Head of caudate nucleus (tissue), 42 donors: ENCODE data around the gene TDRD9.
A peak's percentile ranks its signal among the peaks of the same experiment; 100 is the strongest.

Experiments
- DNase-seq, 42 donors: peaks; one replicate each; pipeline versions ENCODE4 v3.0.0 to v3.0.0-alpha.2; 2020 to 2021; ENCODE audit warnings: mixed read lengths in 7 of 42
- intact Hi-C: fragments of 100-400 bp; cut with DNase I; formaldehyde crosslinking; loops from one replicate; pipeline ENCODE4 v1.15.0; 2022

TDRD9 gene

DNA sequence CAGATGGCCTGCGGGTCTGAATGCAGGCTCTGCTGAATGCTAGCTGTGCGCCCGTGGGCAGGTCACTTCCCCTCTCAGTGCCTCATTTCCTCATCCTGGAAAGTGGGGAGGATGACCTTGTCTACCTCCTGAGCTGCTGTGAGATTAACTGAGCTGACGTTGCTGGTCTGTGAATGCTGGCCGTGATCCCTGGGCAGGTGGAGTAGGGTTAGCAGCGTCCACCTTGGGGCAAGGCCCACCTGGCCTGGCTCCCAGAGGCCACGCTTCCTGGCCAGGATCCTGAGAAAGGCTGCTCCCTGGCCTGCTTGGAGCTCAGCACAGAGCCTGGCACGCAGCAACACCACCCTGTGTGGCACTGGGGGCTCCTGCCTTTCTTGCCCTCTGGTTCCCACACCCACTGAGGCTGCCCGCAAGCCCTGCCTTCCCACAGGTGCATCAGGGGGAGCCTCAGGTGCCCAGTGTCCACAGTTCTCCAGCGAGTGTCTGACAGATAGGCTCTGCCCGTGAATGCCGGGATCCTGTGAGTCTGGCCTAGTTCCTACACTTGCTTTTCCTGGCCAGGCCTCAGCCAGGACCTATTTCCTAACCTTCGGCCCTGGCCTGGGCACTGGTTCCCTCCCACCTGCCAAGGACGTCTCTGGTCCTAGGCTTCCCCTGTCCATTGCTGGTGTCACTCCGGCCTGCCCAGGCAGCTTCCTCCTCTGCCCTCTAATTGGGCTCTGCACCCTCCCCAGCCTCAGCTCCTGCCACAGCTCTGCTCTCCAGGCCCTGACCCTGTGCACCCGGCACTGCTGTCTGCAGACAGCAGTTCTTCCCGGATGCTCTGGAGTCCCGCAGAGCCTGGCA lies 37.2 kb upstream of the TDRD9 start:
- no peak for DNase-seq
- intact Hi-C loops = no loop called here

DNA sequence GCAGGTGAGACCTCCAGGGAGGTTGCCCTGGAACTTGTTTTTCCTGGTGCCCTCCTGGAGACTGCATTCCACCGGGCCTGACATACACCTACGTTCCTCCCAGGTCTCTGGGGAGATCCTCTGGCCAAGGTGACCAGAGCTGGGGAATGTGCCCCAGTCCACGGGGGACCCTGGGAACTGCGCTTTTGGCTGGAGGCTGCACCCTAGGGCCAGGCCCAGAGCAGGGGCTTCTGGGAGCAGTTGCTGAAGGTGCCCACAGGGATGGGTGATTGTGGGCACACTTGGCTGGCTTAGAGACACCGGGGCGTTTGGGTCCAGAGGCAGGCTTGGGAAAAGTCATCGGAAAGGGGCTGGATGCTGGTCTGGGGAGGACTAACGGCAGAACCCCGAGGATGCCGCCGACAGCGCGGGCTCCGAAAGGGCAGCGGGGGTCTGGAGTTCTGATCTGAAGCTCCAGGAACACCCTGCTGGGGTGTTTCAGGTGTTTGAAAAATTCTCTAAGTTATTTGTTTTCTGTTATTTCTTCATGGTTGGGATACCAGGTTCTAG lies 36.5 kb upstream of the TDRD9 start:
- intact Hi-C loops = no loop called here
- no peak for DNase-seq

DNA sequence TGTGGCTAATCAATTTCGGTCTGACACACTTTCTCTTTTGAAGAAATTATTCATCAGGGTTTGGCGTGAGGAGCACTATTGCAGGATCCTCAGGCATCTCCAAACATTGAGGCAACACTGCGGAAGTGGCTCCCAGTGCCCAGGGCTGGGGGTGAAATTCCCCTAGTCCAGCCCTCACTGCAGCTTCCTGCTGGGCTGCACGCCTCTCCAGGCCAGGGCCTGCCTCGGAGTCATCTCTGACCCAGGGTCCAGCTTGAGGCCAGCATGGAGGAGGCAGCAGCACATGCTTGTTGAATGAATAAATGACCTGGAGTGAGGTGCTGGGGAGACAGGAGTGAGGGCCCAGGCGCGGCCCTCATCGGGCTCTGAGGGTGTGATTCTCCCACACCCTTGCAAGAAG lies 36.0 kb upstream of the TDRD9 start:
- DNase-seq = no peak

DNA sequence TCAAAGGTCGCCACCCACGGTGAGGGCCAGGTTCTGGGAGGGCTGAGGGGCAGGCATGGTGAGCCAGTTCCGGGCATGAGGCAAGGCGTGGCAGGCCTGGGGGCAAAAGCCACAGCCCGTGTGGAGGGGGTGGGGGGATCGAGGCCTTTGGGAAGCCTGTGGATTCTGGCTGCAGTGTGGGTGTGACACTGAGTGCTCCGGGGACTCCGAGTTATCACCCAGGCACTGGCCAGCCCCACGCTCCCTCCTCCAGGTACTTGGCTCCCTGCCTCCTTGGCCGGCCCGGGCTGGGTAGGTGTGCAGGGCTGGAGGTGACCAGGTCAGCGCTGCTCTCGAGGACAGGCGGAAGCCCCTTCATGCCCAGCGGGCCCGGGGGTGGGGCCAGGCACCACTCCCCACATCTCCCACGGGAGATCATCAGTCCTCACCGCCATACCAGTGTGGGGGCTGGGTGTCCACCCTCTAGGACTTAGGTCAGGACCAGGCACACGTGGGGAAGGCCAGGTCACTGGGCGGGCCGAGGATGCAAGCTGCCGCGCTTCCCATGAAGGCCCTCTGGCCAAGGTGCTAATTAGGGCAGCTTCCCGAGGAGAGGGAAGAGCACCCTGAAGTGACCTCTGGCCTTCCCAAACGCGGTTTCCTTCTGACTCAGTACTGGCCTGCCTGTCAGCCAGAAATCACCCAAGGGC lies 34.1 kb upstream of the TDRD9 start:
- no peak for DNase-seq
- intact Hi-C loops = no loop called here

More for the DNA sequence above, 36.0 kb upstream of the TDRD9 start:
- intact Hi-C loops = no loop called here

DNA sequence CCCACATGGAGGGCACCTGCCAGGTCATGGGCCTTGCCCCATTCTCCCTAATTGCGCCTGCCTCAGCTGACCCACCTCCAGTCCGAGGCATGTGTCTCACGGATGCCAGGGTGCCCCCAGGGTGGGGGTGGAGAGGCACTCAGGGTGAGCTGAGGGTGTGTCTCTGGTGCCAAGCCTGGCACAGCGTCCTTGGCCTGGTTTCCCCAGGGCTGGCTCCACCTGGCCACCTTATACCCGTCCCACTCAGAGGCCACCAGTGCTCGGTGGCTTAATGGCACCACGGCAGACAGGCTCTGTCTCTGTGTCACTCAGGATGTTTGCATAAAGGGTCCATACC lies 33.6 kb upstream of the TDRD9 start:
- no peak for DNase-seq
- intact Hi-C loops = no loop called here

DNA sequence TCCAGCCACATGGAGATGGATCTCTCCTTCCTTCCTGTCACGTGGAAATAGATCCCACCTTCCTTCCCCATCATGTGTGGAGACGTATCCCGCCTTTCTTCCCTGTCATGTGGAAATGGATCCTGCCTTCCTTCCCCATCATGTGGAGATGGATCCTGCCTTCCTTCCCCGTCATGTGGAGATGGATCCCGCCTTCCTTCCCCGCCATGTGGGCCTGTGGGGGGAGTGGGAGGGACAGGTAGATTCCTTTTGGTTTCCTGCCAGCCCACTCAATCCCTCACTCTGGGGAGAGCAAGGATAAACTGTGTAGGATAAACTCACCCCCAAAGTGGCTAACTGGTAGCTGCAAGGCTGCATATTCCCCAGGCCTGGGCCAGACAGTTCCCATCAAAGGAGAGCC lies 31.7 kb upstream of the TDRD9 start:
- no peak for DNase-seq
- intact Hi-C loops = no loop called here

DNA sequence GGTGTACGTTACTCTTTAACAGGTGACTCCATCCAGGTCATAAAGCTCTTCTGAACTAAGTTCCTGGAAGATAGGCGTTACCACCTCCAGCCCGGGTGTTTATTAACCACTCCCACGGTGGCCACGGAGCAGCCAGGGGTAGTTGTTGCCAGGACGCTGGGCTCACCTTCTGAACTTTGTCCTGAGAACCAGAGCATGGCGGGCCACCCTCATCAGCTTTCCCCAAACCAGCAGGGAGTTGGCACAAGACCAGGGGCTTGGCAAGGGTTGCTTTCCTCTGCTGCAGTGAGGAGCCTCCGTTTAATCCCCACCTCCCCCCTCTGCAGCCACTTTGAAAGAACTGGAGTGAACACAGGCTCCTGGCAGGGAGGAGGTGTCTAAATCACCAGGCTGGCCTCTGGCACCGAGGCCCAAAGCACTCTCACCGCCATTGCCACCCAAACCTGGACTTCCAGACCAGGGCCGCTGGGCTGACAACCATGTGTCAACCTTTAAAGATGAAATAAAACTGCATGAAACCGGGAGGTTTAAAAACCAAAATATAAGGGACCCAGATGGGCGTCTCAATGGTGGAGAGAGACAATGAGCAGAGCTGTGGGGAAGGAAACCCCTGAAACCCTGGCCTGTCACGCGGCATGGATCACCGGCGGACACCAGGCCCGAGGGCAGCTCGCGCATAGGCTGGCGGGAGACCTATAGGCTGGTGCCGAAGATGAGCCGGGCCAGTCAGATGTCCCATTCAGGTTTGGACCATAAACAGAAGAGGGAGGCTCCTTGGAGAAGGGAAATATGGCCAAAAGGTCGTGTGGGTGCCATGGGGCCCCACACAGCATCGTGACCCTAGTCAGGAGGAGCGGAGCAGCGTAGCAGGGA lies 30.9 kb upstream of the TDRD9 start:
- no peak for DNase-seq
- intact Hi-C loops = no loop called here

DNA sequence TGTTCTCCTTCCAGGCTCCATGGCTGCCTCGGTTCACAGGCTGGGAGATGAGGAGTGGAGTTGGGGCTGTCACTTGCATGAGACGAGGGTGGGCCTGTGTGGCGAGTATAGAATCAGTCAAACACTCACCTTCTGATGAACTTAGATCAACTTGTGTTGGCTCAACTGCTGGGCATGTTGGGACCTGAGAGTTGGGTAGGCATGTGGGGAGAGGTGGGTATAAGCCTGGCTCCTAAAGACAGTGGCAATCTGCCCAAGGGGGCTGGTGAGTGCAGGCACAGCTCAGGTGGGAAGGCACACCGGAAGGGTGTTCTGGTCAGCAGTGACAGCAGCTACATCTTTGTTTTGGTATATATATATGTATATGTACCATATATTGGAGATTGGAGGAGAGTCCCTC lies 30.1 kb upstream of the TDRD9 start:
- DNase-seq = no peak
- intact Hi-C loops = no loop called here

DNA sequence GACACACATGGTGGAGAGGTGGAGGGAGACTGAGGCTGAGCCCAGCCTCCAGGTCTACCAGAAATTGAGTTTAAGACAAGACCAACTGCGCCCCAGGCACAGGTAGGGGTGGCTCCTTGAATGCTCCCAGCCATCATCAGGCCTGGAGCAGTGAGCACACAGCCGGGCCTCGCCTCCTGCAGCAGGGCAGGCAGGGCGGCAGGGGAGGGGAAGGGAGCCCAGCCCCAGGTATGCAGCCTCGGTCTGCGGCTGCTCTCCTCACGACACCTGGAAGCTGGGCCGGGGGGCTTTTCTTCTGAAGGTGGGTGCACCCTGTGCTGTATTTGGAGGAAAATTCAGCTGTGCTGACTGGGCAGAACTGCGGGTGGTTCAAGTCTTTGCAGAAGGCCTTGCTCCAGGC lies 29.5 kb upstream of the TDRD9 start:
- intact Hi-C loops = no loop called here
- no peak for DNase-seq

DNA sequence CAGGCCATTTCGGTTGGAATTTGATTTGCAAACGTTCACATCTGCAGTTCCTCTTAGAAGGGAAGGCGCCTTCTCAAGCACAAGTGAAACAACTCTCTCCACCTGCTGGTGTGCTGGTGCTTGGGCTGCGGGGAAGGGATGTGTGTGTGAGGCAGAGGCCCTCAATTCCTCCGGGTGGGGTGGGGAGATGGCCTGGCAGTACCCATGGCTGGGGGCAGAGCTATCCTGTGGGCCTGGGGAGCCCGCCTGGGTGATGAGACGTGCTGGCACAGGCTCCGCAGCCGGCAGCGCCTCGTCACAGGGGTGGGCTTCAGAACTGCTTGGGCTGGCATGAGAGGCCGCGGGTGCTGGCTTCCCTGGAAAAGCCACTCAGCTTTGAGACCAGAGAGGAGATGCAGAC lies 28.9 kb upstream of the TDRD9 start:
- intact Hi-C loops = no loop called here
- no peak for DNase-seq

DNA sequence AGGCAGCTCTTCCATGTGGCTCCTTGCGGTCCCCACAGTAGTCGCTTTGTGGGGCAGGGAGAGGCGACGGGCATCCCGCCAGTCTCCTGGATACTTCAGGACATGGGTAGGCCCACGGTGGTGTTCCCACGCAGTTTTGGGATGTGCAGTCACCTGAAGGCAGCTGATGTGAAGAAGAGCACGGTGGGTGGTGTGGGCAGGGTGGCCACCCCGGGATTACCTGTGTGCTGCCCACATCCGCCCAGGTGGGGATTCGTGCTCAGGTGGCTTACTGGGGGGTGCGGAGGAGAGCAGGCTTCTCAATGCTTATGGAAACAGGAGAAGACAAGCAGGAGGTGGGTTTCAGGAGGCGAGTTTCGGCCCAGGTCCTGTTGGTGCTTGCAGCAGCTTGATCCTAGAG lies 28.4 kb upstream of the TDRD9 start:
- intact Hi-C loops = no loop called here
- DNase-seq = no peak

DNA sequence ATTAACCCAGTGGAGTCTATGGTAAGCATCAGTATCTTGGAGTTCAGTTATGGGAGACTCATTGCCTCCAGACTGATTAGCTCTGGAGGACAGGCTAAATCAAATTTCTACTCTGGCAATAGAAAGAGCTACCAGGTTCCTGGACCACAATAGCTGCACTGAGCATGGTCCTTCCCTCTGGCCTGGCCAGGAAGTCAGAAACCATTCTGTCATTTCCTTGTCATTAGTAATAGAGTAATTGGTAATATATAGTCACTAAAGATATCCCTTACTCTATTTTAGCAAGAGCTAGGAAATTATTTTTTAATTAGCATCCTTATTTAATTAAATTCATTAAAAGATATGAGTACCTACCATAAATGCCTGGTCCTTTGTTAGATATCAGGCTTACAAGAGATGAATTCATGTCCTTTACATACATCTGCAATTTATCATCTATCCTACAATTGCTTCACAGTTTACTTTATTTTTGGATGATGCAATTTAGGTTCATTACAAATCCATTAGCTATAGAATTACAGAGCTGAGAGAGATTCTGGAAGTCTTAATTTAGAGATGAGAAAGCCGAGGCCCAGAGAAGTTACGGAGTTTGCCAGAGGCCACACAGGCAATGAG lies 23.7 kb upstream of the TDRD9 start:
- intact Hi-C loops = no loop called here
- no peak for DNase-seq

DNA sequence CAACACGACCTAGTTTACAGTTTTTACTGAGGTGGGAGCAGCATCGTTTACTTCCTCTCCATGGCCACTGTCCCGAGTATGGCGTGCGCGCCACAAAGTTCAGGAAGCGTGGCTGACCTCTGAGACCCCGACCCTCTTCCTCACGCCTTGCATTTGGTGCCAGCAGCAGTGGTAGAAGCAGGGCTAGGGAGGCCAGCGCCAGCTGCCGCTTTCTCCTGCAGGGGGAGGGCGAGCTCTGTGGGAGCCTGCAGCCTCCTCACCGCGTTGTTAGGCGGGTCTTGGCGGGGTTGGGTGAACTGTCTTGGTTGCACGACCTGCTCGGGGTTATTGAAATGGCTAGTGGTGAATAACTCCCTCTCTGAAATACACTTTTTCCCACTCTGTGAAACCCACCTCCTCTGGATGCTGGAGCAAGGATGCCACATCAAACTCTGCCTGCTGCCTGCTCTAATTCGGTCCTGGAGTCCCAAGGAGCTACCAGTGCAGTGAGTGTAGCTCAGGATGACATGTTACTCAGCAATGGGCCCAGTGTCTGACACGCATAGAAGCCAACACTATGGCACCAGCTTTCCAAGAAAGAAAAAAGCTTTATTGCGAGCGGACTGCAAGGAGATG lies 22.3 kb upstream of the TDRD9 start:
- no peak for DNase-seq
- intact Hi-C loops = no loop called here

DNA sequence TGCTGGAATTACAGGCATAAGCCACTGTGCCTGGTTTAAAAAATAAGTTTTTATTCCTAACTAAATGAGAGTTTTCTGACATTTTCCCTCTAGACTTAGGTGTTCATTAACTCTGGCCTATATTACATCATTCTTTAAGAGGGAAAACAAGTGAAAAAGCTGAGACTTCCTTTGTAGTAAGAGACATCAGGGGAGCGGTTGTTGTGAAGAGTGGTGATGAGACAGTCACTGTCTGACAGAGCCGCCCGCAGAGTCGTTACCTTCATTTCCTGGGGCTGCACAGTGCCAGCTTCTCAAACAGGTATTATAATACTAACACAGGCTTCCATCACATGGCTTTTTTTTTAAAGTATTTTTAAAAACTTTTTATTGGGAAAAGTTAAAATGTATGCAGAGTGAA lies 19.7 kb upstream of the TDRD9 start:
- intact Hi-C loops = no loop called here
- DNase-seq = peak in 16 of 42 donors; percentile 24 to 72 (median 38)

DNA sequence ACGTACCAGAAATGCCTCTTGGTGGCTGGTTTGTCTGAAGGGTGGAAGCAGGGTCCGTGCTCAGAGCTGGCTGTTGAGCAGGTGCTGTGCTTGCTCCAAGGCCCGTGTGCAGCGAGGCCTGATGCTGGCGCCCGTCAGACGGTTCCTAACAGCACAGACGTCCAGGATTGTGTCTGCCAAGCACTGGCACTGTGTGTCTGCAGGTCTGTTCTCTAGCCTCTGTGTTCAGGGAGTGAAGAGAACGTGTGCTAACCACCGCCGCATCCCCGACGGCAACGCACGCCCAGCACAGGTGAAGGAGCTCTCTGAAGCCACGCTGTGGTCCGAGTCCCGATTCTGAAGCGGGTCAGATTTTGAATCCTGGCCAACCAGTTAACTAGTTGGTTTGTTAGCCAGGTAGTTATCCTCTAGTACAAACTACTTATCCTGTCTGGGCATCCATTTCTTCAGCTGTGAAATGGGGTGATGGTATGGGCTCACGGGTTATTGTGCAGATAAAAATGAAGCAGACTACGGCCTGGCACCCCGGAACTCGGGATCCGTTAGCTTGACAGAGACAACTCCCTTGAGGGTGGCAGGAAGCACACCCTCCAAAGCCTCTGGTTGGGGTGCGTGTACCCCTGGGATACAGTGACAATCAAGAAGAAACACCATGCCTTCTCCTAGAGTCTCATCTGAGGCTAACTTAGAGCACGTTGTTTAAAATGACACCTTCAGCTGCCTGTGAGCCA lies 18.6 kb upstream of the TDRD9 start:
- DNase-seq = no peak
- intact Hi-C loops = no loop called here

DNA sequence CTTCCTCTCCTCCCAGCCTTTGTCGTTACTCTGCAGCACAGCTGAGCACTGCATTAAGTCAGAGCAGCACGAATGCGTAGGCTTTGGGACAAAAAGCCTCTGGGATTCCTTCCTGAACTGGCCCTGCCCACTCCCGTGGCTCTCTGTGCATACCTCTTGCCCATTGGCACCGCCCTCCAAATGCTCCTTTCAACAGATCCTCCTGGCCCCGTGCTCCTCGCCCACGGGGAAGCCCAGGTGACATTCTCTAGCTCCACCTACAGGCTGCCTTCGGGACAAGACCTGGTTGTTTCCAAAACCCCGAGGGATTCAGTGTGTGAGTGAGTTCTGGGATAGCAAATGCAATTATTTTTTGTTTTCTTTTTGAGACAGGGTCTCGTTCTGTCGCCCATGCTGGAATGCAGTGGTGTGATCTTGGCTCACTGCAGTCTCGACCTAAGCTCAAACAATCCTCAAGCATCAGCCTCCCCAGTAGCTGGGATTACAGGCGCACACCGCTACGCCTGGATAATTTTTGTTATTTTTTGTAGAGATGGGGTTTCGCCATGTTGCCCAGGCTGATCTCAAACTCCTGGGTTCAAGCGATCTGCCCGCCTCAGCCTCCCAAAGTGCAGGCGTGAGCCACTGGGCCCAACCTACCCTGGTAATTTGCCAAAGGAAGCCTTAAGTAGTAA lies 17.9 kb upstream of the TDRD9 start:
- intact Hi-C loops = no loop called here
- DNase-seq = peak; percentile 55 to 91 (median 78)

DNA sequence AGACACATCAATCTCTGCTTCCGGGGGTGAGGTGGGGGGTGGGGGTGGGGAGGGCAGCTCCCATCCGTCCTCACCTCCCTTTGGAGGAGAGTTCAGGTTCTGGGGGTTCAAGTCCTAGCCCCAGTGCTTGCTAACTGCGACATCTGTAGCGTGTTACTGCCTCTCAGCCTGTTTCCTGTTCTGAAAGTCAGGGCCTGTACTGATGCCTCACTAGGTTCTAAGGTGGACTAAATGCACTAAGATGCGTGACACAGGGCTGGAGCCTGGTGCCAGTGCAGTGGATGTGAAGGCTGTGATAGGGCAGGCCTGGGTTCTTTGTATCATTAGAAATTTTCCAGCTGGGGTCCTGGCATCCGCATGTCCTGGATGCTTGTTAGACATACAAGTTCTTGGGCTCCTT lies 17.3 kb upstream of the TDRD9 start:
- intact Hi-C loops = no loop called here
- DNase-seq = no peak

DNA sequence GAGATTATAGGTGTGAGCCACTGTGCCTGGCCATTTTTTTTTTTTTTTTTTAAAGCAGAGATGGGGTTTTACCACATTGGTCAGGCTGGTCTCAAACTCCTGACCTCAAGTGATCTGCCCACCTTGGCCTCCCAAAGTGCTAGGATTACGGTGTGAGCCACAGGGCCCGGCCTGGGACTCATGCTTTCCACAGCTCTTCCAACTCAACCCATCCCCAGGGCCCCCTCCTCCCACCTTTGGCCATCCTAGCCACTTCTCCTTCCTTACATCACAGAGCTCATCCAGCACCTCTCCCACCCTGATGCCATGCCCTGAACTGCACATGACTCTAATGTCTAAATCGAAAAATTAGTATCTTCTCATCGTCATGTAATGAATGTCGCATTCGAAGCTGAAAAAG lies 12.6 kb upstream of the TDRD9 start:
- intact Hi-C loops = loop anchor here (5.0 kb wide), 1 partner anchor 68 kb away; the partner anchor contains the start of gene PPP1R13B
- DNase-seq = peak in 1 of 42 donors; percentile 17
